ENCODE measurements around the gene TLE6. TPM values are rescaled to one million over a fixed set of nuclear protein-coding genes. Genes with fewer than 3 reads are reported as not detected.

Gene TLE6
- polyA plus RNA-seq, 2 of the 4 experiments (the other 2 are of a cell fraction) = 3.1 to 4.2 TPM

DNA sequence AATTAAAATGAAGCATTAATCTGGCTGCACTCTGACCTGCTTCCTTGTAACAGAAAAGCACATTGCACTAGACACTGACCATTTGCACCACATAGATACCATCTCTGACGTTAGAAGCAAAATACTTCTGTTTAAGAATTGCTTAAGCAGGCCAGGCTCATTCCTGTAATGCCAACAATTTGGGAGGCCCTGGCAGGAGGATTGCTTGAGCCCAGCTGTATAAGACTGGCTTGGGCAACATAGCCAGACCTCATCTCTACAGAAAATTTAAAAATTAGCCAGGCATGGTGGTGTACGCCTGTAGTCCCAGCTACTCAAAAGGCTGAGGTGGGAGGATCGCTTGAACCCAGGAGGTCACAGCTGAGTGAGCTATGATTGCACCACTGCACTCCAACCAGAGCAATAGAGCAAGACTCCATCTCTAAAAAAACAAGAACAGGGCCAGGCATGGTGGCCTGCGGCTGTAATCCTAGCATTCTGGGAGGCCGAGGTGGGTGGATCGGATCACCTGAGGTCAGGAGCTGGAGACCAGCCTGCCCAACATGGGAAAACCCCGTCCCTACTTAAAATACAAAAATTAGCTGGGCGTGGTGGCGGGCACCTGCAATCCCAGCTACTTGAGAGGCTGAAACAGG lies 7.0 kb upstream of the TLE6 start:
- CTCF ChIA-PET = interaction anchor here (0.7 to 1.2 kb wide), 2 partner anchors 11 to 19 kb away, joined by 3 to 6 read pairs; no protein-coding TSS in a partner anchor
- H3K9me3 ChIP-seq = no peaks in the 10 kb centered on the region
- DNase-seq (ENCODE audit: low read depth in 1 of 2, low spot score in 1 of 2) = peak in 1 of 2 experiments; percentile 32

DNA sequence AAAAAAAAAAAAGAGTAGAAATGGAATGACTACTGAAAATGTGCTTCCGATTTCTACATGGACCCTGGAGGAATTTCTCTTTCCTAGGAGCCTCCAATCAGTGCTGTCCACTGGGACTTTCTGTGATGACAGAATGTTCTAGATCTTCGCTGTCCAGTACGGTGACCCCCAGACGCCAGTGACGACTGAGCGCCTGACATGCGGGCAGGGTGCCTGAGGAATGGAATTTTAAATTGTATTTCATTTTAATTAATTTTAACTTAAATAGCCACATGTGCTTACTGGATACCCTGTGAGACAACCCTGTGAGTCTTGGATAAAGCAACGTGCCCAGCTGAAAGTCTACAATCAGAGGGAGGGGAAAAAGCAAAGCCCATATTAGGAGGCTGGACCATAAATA lies 4.1 kb upstream of the TLE6 start:
- H3K4me3 ChIP-seq = no peak overlapping the region
- no peak overlapping the region for H3K4me2 ChIP-seq
- H3K4me1 ChIP-seq = peaks cover 8% of the 10 kb centered on the region; the same call in 2 of the 3 replicates
- POLR2A ChIA-PET = no interaction called here
- H3K9me3 ChIP-seq = no peaks in the 10 kb centered on the region
- WGBS (ENCODE audit: missing lambda C conversion rate) = 89% methylated on average over 8 of the region's 8 CpGs
- ATAC-seq (no peak), DNase-seq (ENCODE audit: low read depth in 1 of 2, low spot score in 1 of 2) (no peak), FAIRE-seq (no peak)
- CTCF ChIA-PET = interaction anchor here (0.8 to 2.4 kb wide), 6 partner anchors 10 to 132 kb away, joined by 3 to 7 read pairs (median 4); no protein-coding TSS in a partner anchor
- H3K27ac ChIP-seq = no peak overlapping the region
- TF ChIP-seq, protein P1, sequence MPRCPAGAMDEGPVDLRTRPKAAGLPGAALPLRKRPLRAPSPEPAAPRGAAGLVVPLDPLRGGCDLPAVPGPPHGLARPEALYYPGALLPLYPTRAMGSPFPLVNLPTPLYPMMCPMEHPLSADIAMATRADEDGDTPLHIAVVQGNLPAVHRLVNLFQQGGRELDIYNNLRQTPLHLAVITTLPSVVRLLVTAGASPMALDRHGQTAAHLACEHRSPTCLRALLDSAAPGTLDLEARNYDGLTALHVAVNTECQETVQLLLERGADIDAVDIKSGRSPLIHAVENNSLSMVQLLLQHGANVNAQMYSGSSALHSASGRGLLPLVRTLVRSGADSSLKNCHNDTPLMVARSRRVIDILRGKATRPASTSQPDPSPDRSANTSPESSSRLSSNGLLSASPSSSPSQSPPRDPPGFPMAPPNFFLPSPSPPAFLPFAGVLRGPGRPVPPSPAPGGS (IDR thresholded peaks at IDR 0.05) = no peak
- TF ChIP-seq RAD21 (conservative IDR thresholded peaks at IDR 0.05 in 1 of 2, IDR thresholded peaks at IDR 0.05 in 1 of 2) (no peak), CHD2 (IDR thresholded peaks at IDR 0.05; ENCODE audit: low read length, partially characterized antibody) (no peak), TFCP2L1 (CRISPR knock-in tag; IDR thresholded peaks at IDR 0.05) (no peak), EHF (CRISPR knock-in tag; IDR thresholded peaks at IDR 0.05) (no peak), HDAC2 (IDR thresholded peaks at IDR 0.05) (no peak), CBX8 (IDR thresholded peaks at IDR 0.05) (no peak), JUN (IDR thresholded peaks at IDR 0.05) (no peak)

More for the DNA sequence above, 7.0 kb upstream of the TLE6 start:
- no peaks in the 10 kb centered on the region for H3K4me1 ChIP-seq
- POLR2A ChIA-PET = interaction anchor here (0.7 kb wide), 1 partner anchor 35 kb away, joined by 7 read pairs; no protein-coding TSS in a partner anchor
- H3K27ac ChIP-seq = no peak overlapping the region
- no peak for TF ChIP-seq CEBPB (IDR thresholded peaks at IDR 0.05)
- no peak for TF ChIP-seq EHMT2 (IDR thresholded peaks at IDR 0.05; ENCODE audit: low read depth)
- TF ChIP-seq HEYL (CRISPR knock-in tag; IDR thresholded peaks at IDR 0.05) = no peak
- TF ChIP-seq NR3C1 (IDR thresholded peaks at IDR 0.05) = no peak
- TF ChIP-seq, protein P1 (IDR thresholded peaks at IDR 0.05) = no peak
- TF ChIP-seq PHF8 (IDR thresholded peaks at IDR 0.05; ENCODE audit: borderline replicate concordance, low read depth) = no peak
- no peak for TF ChIP-seq FOSB (CRISPR knock-in tag; IDR thresholded peaks at IDR 0.05)
- TF ChIP-seq RFX5 (IDR thresholded peaks at IDR 0.05) = no peak
- TF ChIP-seq, protein P2, sequence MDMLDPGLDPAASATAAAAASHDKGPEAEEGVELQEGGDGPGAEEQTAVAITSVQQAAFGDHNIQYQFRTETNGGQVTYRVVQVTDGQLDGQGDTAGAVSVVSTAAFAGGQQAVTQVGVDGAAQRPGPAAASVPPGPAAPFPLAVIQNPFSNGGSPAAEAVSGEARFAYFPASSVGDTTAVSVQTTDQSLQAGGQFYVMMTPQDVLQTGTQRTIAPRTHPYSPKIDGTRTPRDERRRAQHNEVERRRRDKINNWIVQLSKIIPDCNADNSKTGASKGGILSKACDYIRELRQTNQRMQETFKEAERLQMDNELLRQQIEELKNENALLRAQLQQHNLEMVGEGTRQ (IDR thresholded peaks at IDR 0.05) = no peak
- no peak for TF ChIP-seq FOXS1 (CRISPR knock-in tag; IDR thresholded peaks at IDR 0.05)
- WGBS (ENCODE audit: missing lambda C conversion rate) = 71% methylated on average over 8 of the region's 9 CpGs
- H3K4me3 ChIP-seq = no peak overlapping the region
- H3K4me2 ChIP-seq = no peak overlapping the region
- no peak for ATAC-seq
- FAIRE-seq = no peak

DNA sequence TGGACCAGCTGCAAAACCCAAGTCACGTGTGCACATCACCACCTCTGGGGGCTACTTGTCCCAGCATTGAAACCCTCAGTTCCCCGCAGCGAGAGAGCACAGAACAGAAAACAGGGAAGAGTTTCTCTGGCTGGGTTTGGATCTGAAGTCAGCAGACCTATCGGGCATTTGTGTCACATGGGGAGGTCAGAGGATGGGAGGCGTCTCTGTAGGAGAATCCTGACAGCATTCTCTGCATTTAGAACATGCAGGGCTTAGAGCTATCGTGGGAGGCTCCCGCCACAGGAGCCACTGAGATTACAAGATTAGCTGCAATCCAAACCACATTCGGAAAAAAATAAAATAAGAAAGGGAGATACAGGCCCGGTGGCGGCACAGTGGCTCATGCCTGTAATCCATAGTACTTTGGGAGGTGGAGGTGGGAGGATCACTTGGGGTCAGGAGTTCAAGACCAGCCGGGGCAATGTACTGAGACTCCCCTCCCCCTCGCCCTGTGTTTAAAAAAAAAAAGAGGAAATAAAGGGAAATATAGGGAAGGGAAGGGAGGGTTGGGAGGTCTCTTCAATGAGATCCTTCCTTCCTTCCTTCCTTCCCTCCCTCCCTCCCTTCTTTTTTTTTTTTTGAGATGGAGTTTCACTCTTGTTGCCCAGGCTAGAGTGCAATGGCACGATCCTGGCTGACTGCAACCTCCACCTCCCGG lies 2.9 kb upstream of the TLE6 start:
- peaks cover 8% of the 10 kb centered on the region; the same call in 2 of the 3 replicates for H3K4me1 ChIP-seq
- no peak for TF ChIP-seq RCOR1 (IDR thresholded peaks at IDR 0.05; ENCODE audit: low read depth, low read length)
- no peak overlapping the region for H3K4me3 ChIP-seq
- WGBS (ENCODE audit: missing lambda C conversion rate) = 78% methylated on average over 14 of the region's 14 CpGs
- CTCF ChIA-PET = interaction anchor here (0.6 to 2.4 kb wide), 7 partner anchors 8 to 131 kb away, joined by 3 to 7 read pairs (median 4); no protein-coding TSS in a partner anchor
- no peak overlapping the region for H3K4me2 ChIP-seq
- no peaks in the 10 kb centered on the region for H3K9me3 ChIP-seq
- DNase-seq (ENCODE audit: low read depth in 1 of 2, low spot score in 1 of 2) = no peak
- ATAC-seq = no peak
- H3K27ac ChIP-seq = no peak overlapping the region
- POLR2A ChIA-PET = no interaction called here
- FAIRE-seq = no peak
